GM23248 (cell line): ENCODE measurements around the gene EXOSC2.

Experiments
- EZH2 ChIP-seq: fragments of 200-600 bp; sonication (generic); IDR thresholded peaks from 2 replicates; pipeline ENCODE4 v1.6.1; 2018; ENCODE audit warnings: antibody characterized with exemption, mild to moderate bottlenecking; ENCODE audit not compliant: insufficient read depth, poor library complexity, severe bottlenecking
- EZH2phosphoT487 ChIP-seq: fragments of 200-600 bp; sonication (generic); IDR thresholded peaks from 2 replicates; pipeline ENCODE4 v1.6.1; 2018; ENCODE audit warnings: antibody characterized with exemption, moderate library complexity, mild to moderate bottlenecking, low read depth; ENCODE audit not compliant: insufficient read depth

DNA sequence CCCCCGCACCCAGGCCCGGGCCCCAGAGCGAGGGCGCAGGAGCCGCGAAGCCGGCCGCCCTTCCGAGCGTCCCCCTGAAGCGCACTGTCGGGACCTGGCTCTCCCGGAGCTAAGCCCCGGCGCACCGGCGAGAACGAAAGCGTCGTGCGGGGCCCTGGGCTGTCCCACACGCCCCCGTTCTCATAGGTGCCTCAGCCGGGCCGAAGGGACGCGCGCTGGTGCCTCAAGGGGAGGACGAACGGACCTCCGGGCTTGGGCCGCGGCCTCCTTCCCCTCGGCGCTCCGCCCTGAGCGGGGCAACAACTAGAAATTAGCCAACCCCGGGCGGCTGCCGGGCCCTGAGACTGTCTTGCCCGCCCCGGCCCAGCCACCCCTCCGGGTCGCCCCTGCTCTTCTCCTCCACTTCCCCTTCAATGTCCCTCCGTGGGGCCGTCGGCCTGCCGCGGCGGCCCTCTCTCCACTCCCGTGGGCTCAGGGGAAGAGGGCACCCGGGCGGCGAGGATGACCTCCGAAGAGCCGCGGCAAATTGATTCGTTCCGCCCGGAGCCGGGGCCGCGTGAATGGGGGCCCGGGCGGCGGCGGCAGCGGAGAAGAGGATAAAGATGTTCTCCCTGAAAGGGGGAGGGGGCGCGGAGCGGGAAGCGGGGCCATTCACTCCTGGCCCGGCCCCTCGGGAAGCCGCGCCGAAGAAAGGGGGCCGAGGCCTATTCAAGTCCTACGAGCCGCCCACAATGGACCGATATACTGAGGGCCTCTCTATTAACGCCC is 32.7 kb upstream of the EXOSC2 start:
- TF ChIP-seq EZH2phosphoT487 (peak; percentile 76; the same call in 1 of the 2 replicates), EZH2 (peak; percentile 93)
